DMS53 treated with DMSO at 0.1 percent for 48 hours (cell line): Measurements from ENCODE around the gene ENO1.
"Not testable (repeated sequence)": the region's sequence is repeated elsewhere in the genome, so short reads cannot be mapped to it uniquely, and the experiment has no call there.

Source experiments
- DNase-seq: peaks from one replicate; lab custom pipeline; 2025; ENCODE audit not compliant: unreplicated experiment; lab: John Stamatoyannopoulos, UW

The ENO1 gene

GRCh38 chr1:8878448-8878697 lies at the start of gene ENO1:
TSS of gene ENO1 (minus strand) at chr1:8878686. CDS start at chr1:8874908, 3,778 bp downstream.
- no peak for DNase-seq

DNA sequence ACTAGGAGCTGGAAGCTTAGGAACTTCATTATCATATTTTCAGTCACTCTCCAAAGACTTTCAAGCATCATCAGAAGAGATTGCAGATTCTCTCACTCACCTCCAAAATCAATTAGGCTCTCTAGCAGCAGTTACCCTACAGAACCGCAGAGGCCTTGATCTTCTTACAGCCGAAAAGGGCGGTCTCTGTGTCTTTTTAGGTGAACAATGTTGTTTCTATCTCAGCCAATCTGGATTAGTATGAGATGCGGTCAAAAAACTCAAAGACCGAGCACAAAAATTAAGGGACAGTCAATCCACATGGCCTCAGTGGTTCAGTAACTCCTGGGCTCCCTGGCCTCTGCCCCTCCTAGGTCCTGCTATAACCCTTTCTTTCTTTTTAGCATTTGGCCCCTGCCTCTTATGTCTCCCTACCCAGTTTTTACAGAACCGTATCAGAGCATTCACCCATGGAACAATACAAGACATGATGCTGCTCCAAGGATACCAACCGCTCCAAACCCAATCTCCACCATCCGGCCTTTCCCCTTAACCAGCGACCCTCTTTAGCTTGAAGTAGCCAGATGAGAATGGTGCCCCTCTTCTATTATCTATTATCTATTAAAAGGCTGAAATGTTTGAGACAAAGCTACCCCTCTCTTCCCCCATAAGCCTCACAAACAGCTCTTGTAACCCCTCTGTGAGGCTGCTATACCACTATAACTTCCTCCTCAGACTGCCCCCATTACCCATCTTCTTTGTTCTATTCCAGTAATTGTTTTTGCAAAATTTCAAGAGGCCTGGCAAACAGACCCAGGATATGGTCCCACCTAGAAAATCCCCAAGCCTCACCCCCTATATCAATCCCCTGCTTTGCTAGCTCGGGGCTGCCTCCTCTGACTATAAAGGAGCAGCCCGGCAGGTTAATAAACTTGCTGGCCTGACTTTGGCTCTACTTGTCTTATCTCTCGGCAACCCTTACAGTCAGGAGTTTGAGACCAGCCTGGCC lies 48.5 kb upstream of the ENO1 start:
- DNase-seq, result no peak

DNA sequence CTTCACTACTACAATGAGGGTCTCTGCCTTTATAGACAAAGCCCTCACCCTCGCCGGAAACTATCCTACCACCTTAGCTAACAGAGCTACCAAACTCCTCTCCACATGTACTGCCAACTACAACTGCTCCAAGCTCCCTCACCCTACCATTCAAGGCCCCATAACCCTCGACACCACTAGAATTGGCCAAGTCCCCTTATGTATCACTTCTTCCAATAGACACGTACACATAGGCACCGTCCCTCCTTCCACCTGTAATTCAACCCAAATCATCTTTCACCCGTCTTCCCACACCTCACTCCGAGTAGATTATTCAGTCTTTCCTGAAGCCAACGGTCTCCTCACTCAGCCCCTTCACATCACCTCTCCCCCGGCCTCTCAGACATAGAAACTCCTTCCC lies 47.5 kb upstream of the ENO1 start:
- DNase-seq, result no peak

DNA sequence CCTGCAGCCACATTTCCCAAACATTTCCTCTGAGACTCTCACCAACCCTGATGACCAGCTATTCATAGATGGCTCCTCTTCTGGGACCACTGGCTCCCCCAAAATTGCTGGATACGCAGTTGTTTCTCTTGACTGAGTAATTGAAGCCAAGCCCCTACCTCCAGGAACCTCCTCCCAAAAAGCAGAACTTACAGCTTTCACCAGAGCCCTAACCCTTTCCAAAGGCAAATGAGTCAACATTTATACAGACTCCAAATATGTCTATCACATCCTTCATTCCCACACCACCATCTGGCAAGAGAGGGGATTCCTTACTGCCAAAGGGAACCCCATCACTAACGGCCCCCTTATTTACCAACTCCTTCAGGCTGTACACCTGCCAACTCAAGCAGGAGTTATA lies 46.9 kb upstream of the ENO1 start:
- DNase-seq, result no peak

GRCh38 chr1:8922962-8923361 lies 44.5 kb upstream of the ENO1 start:
- DNase-seq, result no peak

DNA sequence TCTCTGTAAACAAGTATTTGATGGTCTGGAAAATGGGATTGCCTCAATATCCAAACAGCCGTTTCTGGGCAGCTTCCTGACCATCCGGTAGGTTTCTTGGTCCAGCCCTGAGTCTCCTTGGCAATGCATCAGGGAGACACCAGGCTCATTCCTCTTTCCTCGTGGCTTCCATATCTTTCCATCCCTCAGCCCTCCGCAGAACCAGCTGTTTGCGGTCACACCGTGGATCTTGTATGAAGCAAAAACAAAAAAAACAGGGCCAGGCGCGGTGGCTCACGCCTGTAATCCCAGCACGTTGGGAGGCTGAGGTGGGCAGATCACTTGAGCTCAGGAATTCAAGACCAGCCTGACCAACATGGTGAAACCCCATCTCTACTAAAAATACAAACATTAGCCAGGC lies 39.0 kb upstream of the ENO1 start:
- not testable (repeated sequence) for DNase-seq

GRCh38 chr1:8915446-8915845 lies 37.0 kb upstream of the ENO1 start:
- no peak for DNase-seq

GRCh38 chr1:8914466-8914865 lies 36.0 kb upstream of the ENO1 start:
- no peak for DNase-seq

DNA sequence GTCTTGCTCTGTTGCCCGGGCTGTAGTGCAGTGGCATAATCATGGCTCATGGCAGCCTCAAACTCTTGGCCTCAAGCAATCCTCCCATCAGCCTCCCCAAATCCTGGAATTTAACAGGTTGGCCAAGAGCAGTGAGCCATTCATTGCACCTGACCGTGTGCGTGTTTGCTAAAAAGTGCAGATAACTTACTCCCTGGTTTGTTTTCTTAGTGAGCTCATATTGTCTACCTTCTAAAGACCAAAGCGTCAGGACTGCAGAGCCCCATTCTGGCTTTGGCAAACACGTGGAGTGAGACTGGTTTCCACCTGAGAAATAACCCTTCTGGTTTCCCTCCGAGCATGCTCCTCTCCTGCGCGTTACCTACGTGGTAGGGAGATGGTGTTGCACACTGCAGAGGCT lies 35.0 kb upstream of the ENO1 start:
- no peak for DNase-seq

DNA sequence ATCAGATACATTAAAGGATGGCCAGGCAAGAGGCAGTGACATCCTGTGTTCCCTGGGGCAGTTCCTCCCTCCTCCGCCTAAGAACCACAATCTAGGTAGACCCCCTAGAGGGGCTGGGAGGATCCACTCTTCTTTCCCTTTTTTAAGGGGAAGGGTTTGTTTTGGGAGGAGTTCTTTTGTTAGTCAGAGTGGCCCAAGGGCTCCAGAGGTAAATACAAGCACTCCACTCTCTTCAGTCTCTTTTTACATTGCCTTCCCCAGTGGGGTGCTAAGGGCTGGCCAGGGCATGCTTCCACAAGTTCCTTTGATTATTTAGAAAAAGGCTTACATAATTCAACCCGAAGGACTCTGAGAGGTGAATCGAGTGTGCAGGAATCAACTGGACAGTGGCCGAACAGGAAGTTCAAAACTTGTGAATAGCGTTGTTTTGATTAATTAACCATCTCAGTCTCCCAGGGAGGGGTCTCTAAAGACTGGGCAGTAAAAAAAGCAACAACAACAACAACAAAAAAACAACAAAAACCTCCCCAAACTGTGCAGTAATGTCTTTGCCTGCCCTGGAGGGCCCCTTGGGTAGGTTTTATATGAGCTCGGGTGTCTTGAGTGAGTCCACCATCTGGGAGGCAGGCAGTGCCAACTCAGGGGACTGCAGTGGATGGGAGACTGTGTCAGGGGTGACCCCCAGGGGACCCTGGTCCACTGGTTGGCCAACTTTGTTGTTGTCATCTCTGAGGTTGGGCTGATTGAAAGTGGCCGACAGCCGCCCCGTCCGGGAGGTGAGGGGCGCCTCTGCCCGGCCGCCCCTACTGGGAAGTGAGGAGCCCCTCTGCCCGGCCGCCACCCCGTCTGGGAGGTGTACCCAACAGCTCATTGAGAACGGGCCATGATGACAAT lies 33.2 kb upstream of the ENO1 start:
- no peak for DNase-seq

- peak; percentile 75 for DNase-seq
Measured at GRCh38 chr1:8910914-8911313, 32.4 kb upstream of the ENO1 start.

GRCh38 chr1:8910331-8910730 lies 31.8 kb upstream of the ENO1 start:
- no peak for DNase-seq

- no peak for DNase-seq
Measured at GRCh38 chr1:8908388-8909151, 30.1 kb upstream of the ENO1 start.

DNA sequence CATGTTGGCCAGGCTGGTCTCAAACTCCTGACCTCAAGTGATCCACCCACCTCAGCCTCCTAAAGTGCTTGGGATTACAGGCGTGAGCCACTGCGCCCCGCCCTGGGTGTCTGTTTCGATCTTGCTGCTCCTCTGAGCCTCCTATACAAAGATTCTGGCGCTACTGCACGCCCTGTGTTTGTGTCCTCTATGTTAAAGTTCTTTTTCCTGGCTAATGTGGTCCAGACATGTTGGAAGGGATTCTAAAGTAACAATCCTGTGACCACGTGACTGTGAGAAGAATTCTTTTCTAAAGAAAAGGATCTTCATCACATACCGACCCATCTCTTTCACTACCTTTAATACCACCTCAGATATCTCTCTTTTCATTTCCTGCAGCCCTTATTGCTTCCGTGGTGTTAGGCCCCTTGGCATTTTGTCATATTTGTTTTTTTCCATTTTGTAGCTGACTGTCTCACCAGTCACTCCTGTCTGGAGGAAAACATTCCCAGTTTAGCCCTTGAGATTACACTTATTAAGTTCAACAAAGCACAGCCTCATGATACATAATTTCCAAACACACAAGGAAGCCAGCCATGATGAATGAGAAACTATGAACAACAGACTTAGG lies 27.2 kb upstream of the ENO1 start:
- no peak for DNase-seq

DNA sequence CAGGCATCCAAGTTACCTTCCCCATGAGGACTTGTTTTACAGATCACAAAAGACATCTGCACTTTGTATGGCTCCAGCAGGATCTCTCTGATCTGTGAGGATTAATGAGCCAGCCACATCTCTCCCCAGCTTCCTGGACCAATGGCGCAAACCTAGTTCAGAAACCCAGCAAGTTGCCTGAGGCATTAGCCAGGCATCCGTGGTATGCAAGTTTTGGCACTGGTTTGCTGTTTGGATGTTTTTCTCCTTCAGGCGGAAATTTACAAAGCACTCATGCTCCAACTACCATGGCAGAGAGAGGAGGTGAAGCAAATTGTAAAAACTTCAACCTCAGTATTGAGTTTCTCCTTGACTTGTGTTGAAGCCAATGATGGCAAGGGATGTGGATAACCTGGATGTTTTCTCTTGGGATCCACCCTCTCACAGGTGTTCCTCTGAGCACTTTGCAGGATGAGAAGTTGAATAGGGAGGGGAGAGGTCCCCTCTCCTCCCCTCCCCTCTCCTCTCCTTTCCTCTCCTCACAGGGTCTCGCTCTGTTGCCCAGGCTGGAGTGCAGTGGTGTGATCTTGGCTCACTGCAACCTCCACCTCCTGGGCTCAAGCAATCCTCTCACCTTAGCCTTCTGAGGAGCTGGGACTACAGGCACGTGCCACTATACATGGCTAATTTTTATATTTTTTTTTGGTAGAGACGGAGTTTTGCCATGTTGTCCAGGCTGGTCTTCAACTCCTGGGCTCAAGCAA lies 25.6 kb upstream of the ENO1 start:
- DNase-seq, result no peak

- DNase-seq, result no peak
Measured at GRCh38 chr1:8903410-8903809, 24.9 kb upstream of the ENO1 start.

GRCh38 chr1:8902765-8903164 lies 24.3 kb upstream of the ENO1 start:
- DNase-seq, result no peak

DNA sequence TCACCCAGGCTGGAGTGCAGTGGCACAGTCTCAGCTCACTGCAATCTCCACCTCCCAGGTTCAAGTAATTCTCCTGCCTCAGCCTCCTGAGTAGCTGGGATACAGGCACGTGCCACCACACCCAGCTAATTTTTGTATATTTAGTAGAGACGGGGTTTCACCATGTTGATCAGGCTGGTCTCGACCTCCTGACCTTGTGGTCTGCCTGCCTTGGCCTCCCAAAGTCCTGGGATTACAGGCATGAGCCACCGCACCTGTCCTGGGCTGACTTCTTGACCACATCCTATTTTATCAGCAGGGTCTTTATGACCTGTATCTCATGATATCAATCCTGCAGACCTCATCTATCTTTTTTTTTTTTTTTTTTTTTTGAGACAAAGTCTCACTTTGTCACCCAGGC lies 22.2 kb upstream of the ENO1 start:
- not testable (repeated sequence) for DNase-seq

DNA sequence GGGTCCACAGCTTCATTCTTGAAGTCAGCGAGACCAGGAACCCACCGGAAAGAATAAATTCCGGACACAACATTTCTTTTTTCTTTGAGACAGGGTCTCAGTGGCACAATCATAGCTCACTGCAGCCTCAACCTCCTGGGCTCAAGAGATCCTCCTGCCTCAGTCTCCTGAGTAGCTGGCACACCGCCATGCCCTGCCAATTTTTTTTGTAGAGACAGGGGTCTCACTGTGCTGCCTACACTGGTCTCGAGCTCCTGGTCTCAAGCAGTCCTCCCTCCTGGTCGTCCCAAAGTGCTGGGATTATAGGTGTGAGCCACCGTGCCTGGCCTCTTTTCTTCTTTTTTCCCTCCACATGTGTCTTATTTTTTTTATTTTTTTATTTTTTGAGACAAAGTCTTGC lies 20.6 kb upstream of the ENO1 start:
- DNase-seq, result no peak

DNA sequence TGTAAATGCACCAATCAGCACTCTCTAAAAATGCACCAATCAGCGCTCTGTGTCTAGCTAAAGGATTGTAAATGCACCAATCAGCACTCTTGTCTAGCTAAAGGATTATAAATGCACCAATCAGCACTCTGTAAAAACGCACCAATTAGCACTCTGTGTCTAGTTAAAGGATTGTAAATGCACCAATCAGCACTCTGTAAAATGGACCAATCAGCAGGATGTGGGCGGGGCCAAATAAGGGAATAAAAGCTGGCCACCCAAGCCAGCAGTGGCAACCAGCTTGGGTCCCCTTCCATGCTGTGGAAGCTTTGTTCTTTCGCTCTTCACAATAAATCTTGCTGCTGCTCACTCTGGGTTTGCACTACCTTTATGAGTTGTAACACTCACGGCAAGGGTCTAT lies 19.9 kb upstream of the ENO1 start:
- not testable (repeated sequence) for DNase-seq
